WERI-Rb-1 (cell line): Measurements from ENCODE around the gene RNF220.

Experiments used
- DNase-seq: peaks from one replicate; pipeline ENCODE4 v3.0.0-alpha.2; 2020
- H3K27ac ChIP-seq: fragments of 250-450 bp; sonication (Bioruptor Pico); 2 replicates; pipeline ENCODE4 v1.5.1; 2020; ENCODE audit warnings: mild to moderate bottlenecking, moderate library complexity
- H3K27me3 ChIP-seq: fragments of 250-450 bp; sonication (Bioruptor Pico); 2 replicates; pipeline ENCODE4 v1.5.1; 2021; ENCODE audit warnings: mild to moderate bottlenecking, low read depth, moderate library complexity; ENCODE audit not compliant: insufficient read depth, severe bottlenecking
- H3K36me3 ChIP-seq: fragments of 250-450 bp; sonication (Bioruptor Pico); 2 replicates; pipeline ENCODE4 v1.5.1; 2020; ENCODE audit warnings: mild to moderate bottlenecking, moderate library complexity
- H3K4me3 ChIP-seq: 2 replicates; pipeline ENCODE4 v1.5.1; 2011; ENCODE audit warnings: low read depth, mild to moderate bottlenecking, control low read depth, low read length
- H3K9me3 ChIP-seq: fragments of 250-450 bp; sonication (Bioruptor Pico); 2 replicates; pipeline ENCODE4 v1.5.1; 2021; ENCODE audit warnings: mild to moderate bottlenecking, moderate library complexity; ENCODE audit not compliant: severe bottlenecking
- CTCF ChIP-seq: IDR thresholded peaks from 2 replicates; pipeline ENCODE4 v1.5.1; 2011; ENCODE audit warnings: low read depth, mild to moderate bottlenecking, control low read depth, inconsistent platforms, low read length

Gene RNF220

GRCh38 chr1:44700573-44700972 is 295.5 kb downstream of the RNF220 start:
- no peaks in the 10 kb centered on the region for H3K27me3 ChIP-seq
- DNase-seq = no peak
- no peak for TF ChIP-seq CTCF
- H3K27ac ChIP-seq = peak overlapping the region; percentile 17; the same call in 1 of the 2 replicates
- no peaks in the 10 kb centered on the region for H3K9me3 ChIP-seq
- H3K4me3 ChIP-seq = no peak overlapping the region
- H3K36me3 ChIP-seq = no peaks in the 10 kb centered on the region

GRCh38 chr1:44701141-44701573 is 296.1 kb downstream of the RNF220 start:
- peak overlapping the region; percentile 45 for H3K27ac ChIP-seq
- no peak for TF ChIP-seq CTCF
- peak; percentile 45 for DNase-seq
- no peaks in the 10 kb centered on the region for H3K36me3 ChIP-seq
- no peaks in the 10 kb centered on the region for H3K27me3 ChIP-seq
- no peaks in the 10 kb centered on the region for H3K9me3 ChIP-seq
- H3K4me3 ChIP-seq = no peak overlapping the region
